Heart left ventricle (tissue), 16 donors: ENCODE measurements around the gene KHDC1. TPM values are rescaled to one million over a fixed set of nuclear protein-coding genes. Genes with fewer than 3 reads are reported as not detected.

Source experiments
- ATAC-seq, 4 donors: fragments of 200-7000 bp; cut with Tn5 transposase; one replicate each; pipeline ENCODE4 v1.9.1; 2020 to 2022; ENCODE audit warnings: moderate library complexity in 4 of 4, mild to moderate bottlenecking in 3 of 4, moderate number of reproducible peaks in 1 of 4
- DNase-seq, 5 donors: peaks; one replicate each; pipeline ENCODE4 v3.0.0-alpha.2; 2020
- H3K27ac ChIP-seq, 12 donors: fragments of 200-600 bp; sonication (generic) in 4 of 12; one replicate each; pipeline versions ENCODE4 v1.5.0 to v1.8.0; 2016 to 2022; ENCODE audit warnings: mild to moderate bottlenecking in 2 of 12
- H3K27me3 ChIP-seq, 9 donors: fragments of 200-600 bp; sonication (generic) in 2 of 9; one replicate each; pipeline versions ENCODE4 v1.5.1 to v1.8.0; 2016 to 2022; ENCODE audit warnings: mild to moderate bottlenecking in 3 of 9
- H3K36me3 ChIP-seq, 9 donors: fragments of 200-600 bp; sonication (generic) in 2 of 9; one replicate each; pipeline versions ENCODE4 v1.5.0 to v1.8.0; 2018 to 2022; ENCODE audit warnings: mild to moderate bottlenecking in 2 of 9
- H3K4me1 ChIP-seq, 12 donors: fragments of 200-600 bp; sonication (generic) in 4 of 12; one replicate each; pipeline versions ENCODE4 v1.5.0 to v1.8.0; 2016 to 2022; ENCODE audit warnings: mild to moderate bottlenecking in 3 of 12
- H3K4me3 ChIP-seq, 12 donors: fragments of 200-600 bp; sonication (generic) in 4 of 12; one replicate each; pipeline versions ENCODE4 v1.5.0 to v1.8.0; 2017 to 2022; ENCODE audit warnings: mild to moderate bottlenecking in 9 of 12, moderate library complexity in 4 of 12
- H3K9me3 ChIP-seq, 12 donors: fragments of 200-600 bp; sonication (generic) in 4 of 12; one replicate each; pipeline versions ENCODE4 v1.5.0 to v1.8.0; 2016 to 2022; ENCODE audit warnings: mild to moderate bottlenecking in 1 of 12
- CTCF ChIP-seq, 12 donors: fragments of 200-600 bp; sonication (generic) in 4 of 12; IDR thresholded peaks; one replicate each; pipeline versions ENCODE4 v1.5.0 to v1.8.0; 2018 to 2022; ENCODE audit warnings: antibody characterized with exemption in 12 of 12, mild to moderate bottlenecking in 5 of 12
- POLR2A ChIP-seq, 2 donors: fragments of 450-650 bp; IDR thresholded peaks; one replicate each; pipeline ENCODE4 v1.6.1; 2017; ENCODE audit warnings: antibody characterized with exemption in 2 of 2, mild to moderate bottlenecking in 2 of 2, moderate library complexity in 2 of 2
- WGBS, 4 donors: extraction: QIAGEN DNeasy Blood & Tissue Kit in 2 of 4; methylation state at CpG; one replicate each; pipeline versions ENCODE4 v1.1.5 to v1.1.7; 2013 to 2018; 5-methylcytosine and 5-hydroxymethylcytosine counted together
- intact Hi-C, 10 donors: fragments of 100-400 bp; cut with DNase I; formaldehyde crosslinking; loops; one replicate each; pipeline versions ENCODE4 v1.11.1 to v1.14.2; 2022
- polyA plus RNA-seq, 2 donors: library from polyadenylated mRNA; stranded (reverse); fragments of 200-250 nt; gene quantifications; one replicate each; pipeline ENCODE4 v1.2.3, GENCODE V29; 2013
- total RNA-seq, 9 donors: library from RNA; depleted of rRNA in 2 of 9; stranded (reverse); fragments of >200 nt in 2 of 9; fragmentation: NEBNext Ultra II Directional in 3 of 9; extraction: Animal tissue kit (Norgen Biotek cat#: 25700) in 3 of 9; gene quantifications; one replicate each; pipeline versions ENCODE4 v1.1.0 to v1.2.4, GENCODE V29; 2016 to 2023
- donor health status: ischemic (EF 13 %, LVEDD 7.1; RV severe dilation, severe dysfunction).
- donor health status: healthy with polysubstance abuse.
- donor health status: DM: no; HTN: yes; CAD: no.
- donor health status: DM: no; HTN: no; CAD: no.
- donor health status: ischemic (EF 25% LVEDD 6.9; RV normal size, moderate dysfunction).
- donor health status: ischemic (EF 25% LVEDD 5.7; RV mildly dilated, moderate dysfunction).
- donor health status: healthy.
- donor health status: DM: yes; HTN: yes; CAD: no.
- donor health status: ischemic (EF 35%, LVEDD 5.7; RV mildly dilated, moderate dysfunction).
- donor health status: nonischemic (EF 11% LVEDD 7.7; RV severe dilation, severe dysfunction).
- donor health status: DM: yes; HTN: yes; CAD: no.
- donor health status: PGD.
- donor health status: ischemic (EF 29% LVEDD 5.4; RV normal size, mild dysfunction).
- donor health status: nonischemic (EF 23%, LVEDD 6.1; RV moderate dilation, normal function).

Gene KHDC1
- total and polyA plus RNA-seq, 11 donors, result 0.25 to 1.1 (median 0.77) TPM; not detected in 3

- DNase-seq, result no peak
- WGBS, 4 donors, result 92 to 99% (median 95%) methylated on average over 2 of the region's 2 CpGs
- Histone ChIP-seq H3K4me3 (no peak overlapping the region), H3K4me1 (no peaks in the 10 kb centered on the region), H3K27ac (no peak overlapping the region), H3K9me3 (peaks cover 0 to 5% (median 0%) of the 10 kb centered on the region in 12 donors), H3K36me3 (no peaks in the 10 kb centered on the region), H3K27me3 (no peaks in the 10 kb centered on the region)
- intact Hi-C loops, result no loop called here
- TF ChIP-seq CTCF (IDR thresholded peaks at IDR 0.05) (no peak), POLR2A (IDR thresholded peaks at IDR 0.05) (no peak)
- ATAC-seq, result no peak
These were observed 46.1 kb downstream of the KHDC1 start for GRCh38 chr6:73216859-73217258.

GRCh38 chr6:73209117-73209516, 53.9 kb downstream of the KHDC1 start:
- no peak for TF ChIP-seq CTCF (IDR thresholded peaks at IDR 0.05)
- H3K4me1 ChIP-seq, result no peaks in the 10 kb centered on the region
- H3K36me3 ChIP-seq, result no peaks in the 10 kb centered on the region
- WGBS, 4 donors, result 69 to 94% (median 83%) methylated on average over 9 of the region's 9 CpGs
- H3K9me3 ChIP-seq, result no peaks in the 10 kb centered on the region
- no peak overlapping the region for H3K27ac ChIP-seq
- intact Hi-C loops, result no loop called here
- ATAC-seq (no peak), DNase-seq (no peak)
- no peak overlapping the region for H3K4me3 ChIP-seq
- no peaks in the 10 kb centered on the region for H3K27me3 ChIP-seq

GRCh38 chr6:73207221-73207837, 55.7 kb downstream of the KHDC1 start:
- no peak for TF ChIP-seq POLR2A (IDR thresholded peaks at IDR 0.05)
- no peak for TF ChIP-seq CTCF (IDR thresholded peaks at IDR 0.05)
- DNase-seq (no peak), ATAC-seq (no peak)
- Histone ChIP-seq H3K9me3 (no peaks in the 10 kb centered on the region), H3K4me3 (no peak overlapping the region), H3K27ac (no peak overlapping the region), H3K36me3 (no peaks in the 10 kb centered on the region), H3K4me1 (no peaks in the 10 kb centered on the region), H3K27me3 (no peaks in the 10 kb centered on the region)
- 81 to 90% (median 85%) methylated on average over 3 of the region's 3 CpGs for WGBS, 4 donors
- intact Hi-C loops, result no loop called here

GRCh38 chr6:73204252-73204651, 58.7 kb downstream of the KHDC1 start:
- no peaks in the 10 kb centered on the region for H3K4me1 ChIP-seq
- H3K36me3 ChIP-seq, result no peaks in the 10 kb centered on the region
- no peak overlapping the region for H3K27ac ChIP-seq
- no peaks in the 10 kb centered on the region for H3K27me3 ChIP-seq
- no peaks in the 10 kb centered on the region for H3K9me3 ChIP-seq
- no peak for DNase-seq
- 78 to 84% (median 79%) methylated on average over 4 of the region's 4 CpGs for WGBS, 4 donors
- ATAC-seq, result no peak
- intact Hi-C loops, result no loop called here
- no peak overlapping the region for H3K4me3 ChIP-seq
- no peak for TF ChIP-seq POLR2A (IDR thresholded peaks at IDR 0.05)
- no peak for TF ChIP-seq CTCF (IDR thresholded peaks at IDR 0.05)
